Measurements from ENCODE around the gene DAAM2. TPM values are rescaled to one million over a fixed set of nuclear protein-coding genes. Genes with fewer than 3 reads are reported as not detected.

Gene DAAM2
- total RNA-seq, 2 experiments from 2014 or later, result 0.09 to 1.1 TPM

GRCh38 chr6:39927159-39927558 lies 135.0 kb downstream of the DAAM2 start:
- no peak overlapping the region for H3K4me3 ChIP-seq (ENCODE audit: low read depth, low read length, poor library complexity, severe bottlenecking)
- no peaks in the 10 kb centered on the region for H3K9me2 ChIP-seq (ENCODE audit: insufficient read depth, low read length)
- DNase-seq (ENCODE audit: low spot score), result no peak
- no peak for TF ChIP-seq EZH2phosphoT487 (IDR thresholded peaks at IDR 0.05; ENCODE audit: borderline replicate concordance, low read depth, low read length)
- TF ChIP-seq, protein P1, sequence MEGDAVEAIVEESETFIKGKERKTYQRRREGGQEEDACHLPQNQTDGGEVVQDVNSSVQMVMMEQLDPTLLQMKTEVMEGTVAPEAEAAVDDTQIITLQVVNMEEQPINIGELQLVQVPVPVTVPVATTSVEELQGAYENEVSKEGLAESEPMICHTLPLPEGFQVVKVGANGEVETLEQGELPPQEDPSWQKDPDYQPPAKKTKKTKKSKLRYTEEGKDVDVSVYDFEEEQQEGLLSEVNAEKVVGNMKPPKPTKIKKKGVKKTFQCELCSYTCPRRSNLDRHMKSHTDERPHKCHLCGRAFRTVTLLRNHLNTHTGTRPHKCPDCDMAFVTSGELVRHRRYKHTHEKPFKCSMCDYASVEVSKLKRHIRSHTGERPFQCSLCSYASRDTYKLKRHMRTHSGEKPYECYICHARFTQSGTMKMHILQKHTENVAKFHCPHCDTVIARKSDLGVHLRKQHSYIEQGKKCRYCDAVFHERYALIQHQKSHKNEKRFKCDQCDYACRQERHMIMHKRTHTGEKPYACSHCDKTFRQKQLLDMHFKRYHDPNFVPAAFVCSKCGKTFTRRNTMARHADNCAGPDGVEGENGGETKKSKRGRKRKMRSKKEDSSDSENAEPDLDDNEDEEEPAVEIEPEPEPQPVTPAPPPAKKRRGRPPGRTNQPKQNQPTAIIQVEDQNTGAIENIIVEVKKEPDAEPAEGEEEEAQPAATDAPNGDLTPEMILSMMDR (conservative IDR thresholded peaks at IDR 0.05; ENCODE audit: low read length), result no peak
- intact Hi-C loops (cut with micrococcal nuclease; ENCODE audit: unreplicated experiment), result no loop called here
- H3K4me1 ChIP-seq (ENCODE audit: insufficient read depth, low read length, poor library complexity, severe bottlenecking), result no peaks in the 10 kb centered on the region
- H2AFZ ChIP-seq (ENCODE audit: low read length), result no peak overlapping the region
- no peaks in the 10 kb centered on the region for H4K20me1 ChIP-seq (ENCODE audit: insufficient read depth, low read length)
- H3K36me3 ChIP-seq (ENCODE audit: insufficient read depth, low read length), result no peaks in the 10 kb centered on the region
- CTCF ChIA-PET (ENCODE audit: unreplicated experiment), result no interaction called here
- H3K9me3 ChIP-seq (ENCODE audit: low read length), result peaks cover 5% of the 10 kb centered on the region; the same call in 1 of the 2 replicates
- BruUV-seq (replicated peaks), result no TSS peak
- no peaks in the 10 kb centered on the region for H3K79me2 ChIP-seq (ENCODE audit: insufficient read depth, low read depth, low read length)
- no peak overlapping the region for H3K4me2 ChIP-seq (ENCODE audit: low read length)
- POLR2A ChIA-PET, result no interaction called here
- H3K27ac ChIP-seq (ENCODE audit: low read depth, low read length, poor library complexity, severe bottlenecking), result no peak overlapping the region

- Histone ChIP-seq H3K79me2 (ENCODE audit: insufficient read depth, low read depth, low read length) (no peaks in the 10 kb centered on the region), H3K4me2 (ENCODE audit: low read length) (no peak overlapping the region), H3K9me3 (ENCODE audit: low read length) (peaks cover 5% of the 10 kb centered on the region; the same call in 1 of the 2 replicates), H3K4me1 (ENCODE audit: insufficient read depth, low read length, poor library complexity, severe bottlenecking) (no peaks in the 10 kb centered on the region), H3K27ac (ENCODE audit: low read depth, low read length, poor library complexity, severe bottlenecking) (no peak overlapping the region), H3K36me3 (ENCODE audit: insufficient read depth, low read length) (no peaks in the 10 kb centered on the region), H3K9me2 (ENCODE audit: insufficient read depth, low read length) (no peaks in the 10 kb centered on the region), H3K4me3 (ENCODE audit: low read depth, low read length, poor library complexity, severe bottlenecking) (no peak overlapping the region), H2AFZ (ENCODE audit: low read length) (no peak overlapping the region), H4K20me1 (ENCODE audit: insufficient read depth, low read length) (no peaks in the 10 kb centered on the region)
- intact Hi-C loops (cut with micrococcal nuclease; ENCODE audit: unreplicated experiment), result no loop called here
- DNase-seq (ENCODE audit: low spot score), result no peak
- ChIA-PET CTCF (ENCODE audit: unreplicated experiment) (no interaction called here), POLR2A (interaction anchor here (0.7 kb wide), 1 partner anchor 118 kb away, joined by 6 read pairs; no protein-coding TSS in a partner anchor)
- no peak for TF ChIP-seq EZH2phosphoT487 (IDR thresholded peaks at IDR 0.05; ENCODE audit: borderline replicate concordance, low read depth, low read length)
- TF ChIP-seq, protein P1 (conservative IDR thresholded peaks at IDR 0.05; ENCODE audit: low read length), result no peak
- BruUV-seq (replicated peaks), result no TSS peak
Measured at GRCh38 chr6:39929039-39929732, 137.0 kb downstream of the DAAM2 start.

- intact Hi-C loops (cut with micrococcal nuclease; ENCODE audit: unreplicated experiment), result no loop called here
- no TSS peak for BruUV-seq (replicated peaks)
- Histone ChIP-seq H3K4me3 (ENCODE audit: low read depth, low read length, poor library complexity, severe bottlenecking) (no peak overlapping the region), H3K9me2 (ENCODE audit: insufficient read depth, low read length) (no peaks in the 10 kb centered on the region), H3K4me2 (ENCODE audit: low read length) (no peak overlapping the region), H2AFZ (ENCODE audit: low read length) (no peak overlapping the region), H3K79me2 (ENCODE audit: insufficient read depth, low read depth, low read length) (no peaks in the 10 kb centered on the region), H3K36me3 (ENCODE audit: insufficient read depth, low read length) (no peaks in the 10 kb centered on the region), H3K27ac (ENCODE audit: low read depth, low read length, poor library complexity, severe bottlenecking) (no peak overlapping the region), H3K4me1 (ENCODE audit: insufficient read depth, low read length, poor library complexity, severe bottlenecking) (no peaks in the 10 kb centered on the region), H3K9me3 (ENCODE audit: low read length) (peaks cover 5% of the 10 kb centered on the region; the same call in 1 of the 2 replicates), H4K20me1 (ENCODE audit: insufficient read depth, low read length) (no peaks in the 10 kb centered on the region)
- CTCF ChIA-PET (ENCODE audit: unreplicated experiment), result no interaction called here
- DNase-seq (ENCODE audit: low spot score), result no peak
- TF ChIP-seq, protein P1 (conservative IDR thresholded peaks at IDR 0.05; ENCODE audit: low read length), result no peak
- no peak for TF ChIP-seq EZH2phosphoT487 (IDR thresholded peaks at IDR 0.05; ENCODE audit: borderline replicate concordance, low read depth, low read length)
- POLR2A ChIA-PET, result interaction anchor here (0.7 kb wide), 1 partner anchor 119 kb away, joined by 6 read pairs; no protein-coding TSS in a partner anchor
Measured at GRCh38 chr6:39929733-39930461, 137.7 kb downstream of the DAAM2 start.

All from OCI-LY7 (cell line).